GM21360 (cell line): Measurements from ENCODE around the gene S100A7.

Source experiments
- ATAC-seq: cut with Tn5 transposase; IDR thresholded peaks from one replicate; pipeline ENCODE4 v1.9.1; 2021; ENCODE audit warnings: mild to moderate bottlenecking, moderate library complexity; ENCODE audit not compliant: unreplicated experiment

The S100A7 gene

DNA sequence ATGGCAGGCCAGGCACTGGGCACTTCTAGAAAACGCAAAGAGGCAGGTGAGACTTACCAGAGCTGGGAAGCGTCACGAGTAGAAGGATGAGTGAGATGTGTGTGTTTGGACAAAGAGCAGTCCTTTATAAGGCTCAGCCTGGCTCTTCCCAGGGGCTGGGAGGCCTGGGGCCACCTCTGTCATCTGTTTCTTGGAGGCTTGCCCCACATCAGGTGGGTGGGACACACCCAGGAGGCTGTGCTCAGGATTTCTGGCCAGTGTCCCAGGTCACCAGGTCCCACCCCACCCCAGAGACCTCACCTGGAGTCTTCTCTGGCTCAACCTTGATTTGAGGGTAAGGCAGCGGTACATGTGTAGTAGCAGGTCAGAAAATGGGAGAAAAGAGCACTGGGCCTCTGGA lies at the start of gene S100A7:
Gene S100A7 (minus strand): TSS at position 101 of the 400 bp plus-strand sequence. CDS start 1,638 bp downstream, outside the sequence.
- no peak for ATAC-seq

DNA sequence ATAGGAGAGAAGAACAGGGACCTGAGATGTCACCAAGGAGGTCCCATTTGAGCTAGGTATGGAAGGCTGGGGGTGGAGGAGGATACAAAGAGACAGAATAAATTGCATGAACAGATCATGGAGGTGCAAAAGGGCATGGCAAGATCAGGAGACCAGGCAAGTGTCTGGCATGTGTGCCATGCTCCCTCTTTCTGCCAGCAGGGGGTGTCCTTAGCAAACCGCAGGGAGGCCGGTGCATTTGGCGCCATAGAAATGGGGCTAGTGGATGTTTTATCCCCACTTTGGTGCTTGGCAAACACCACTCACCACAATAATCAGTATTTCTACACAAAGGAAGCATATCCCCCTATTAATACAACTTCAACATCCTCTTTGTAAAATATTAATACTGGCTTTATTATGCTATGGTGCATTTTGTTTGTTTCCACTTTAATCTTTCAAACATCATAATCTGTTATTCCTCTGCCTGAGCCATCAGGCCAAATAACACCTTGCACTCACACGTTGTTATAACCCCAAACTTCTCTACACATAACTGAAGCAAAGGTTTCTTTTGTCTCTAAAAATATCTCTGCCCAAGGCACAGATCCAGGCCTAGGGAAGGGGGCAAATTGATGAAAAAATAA lies 49.4 kb upstream of the S100A7 start:
- ATAC-seq, result no peak

DNA sequence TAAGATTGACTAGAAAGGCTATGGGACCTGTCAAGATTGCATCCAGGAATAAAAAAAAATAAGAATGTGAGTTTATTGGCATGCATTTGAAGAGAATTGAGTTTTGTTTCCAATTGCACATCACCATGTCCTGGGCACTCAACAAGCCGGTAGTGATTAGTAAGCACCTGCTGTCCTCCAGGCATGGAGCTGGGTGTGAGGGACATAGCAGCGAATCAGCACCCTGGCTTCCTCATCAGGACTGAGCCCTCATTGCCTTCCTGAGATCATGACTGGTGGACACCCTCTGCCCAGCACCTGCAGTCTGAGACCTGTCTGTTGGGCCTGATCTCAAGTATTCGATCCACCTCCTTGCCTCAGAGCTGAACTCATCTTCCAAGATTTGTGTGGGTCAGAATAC lies 48.6 kb upstream of the S100A7 start:
- no peak for ATAC-seq

DNA sequence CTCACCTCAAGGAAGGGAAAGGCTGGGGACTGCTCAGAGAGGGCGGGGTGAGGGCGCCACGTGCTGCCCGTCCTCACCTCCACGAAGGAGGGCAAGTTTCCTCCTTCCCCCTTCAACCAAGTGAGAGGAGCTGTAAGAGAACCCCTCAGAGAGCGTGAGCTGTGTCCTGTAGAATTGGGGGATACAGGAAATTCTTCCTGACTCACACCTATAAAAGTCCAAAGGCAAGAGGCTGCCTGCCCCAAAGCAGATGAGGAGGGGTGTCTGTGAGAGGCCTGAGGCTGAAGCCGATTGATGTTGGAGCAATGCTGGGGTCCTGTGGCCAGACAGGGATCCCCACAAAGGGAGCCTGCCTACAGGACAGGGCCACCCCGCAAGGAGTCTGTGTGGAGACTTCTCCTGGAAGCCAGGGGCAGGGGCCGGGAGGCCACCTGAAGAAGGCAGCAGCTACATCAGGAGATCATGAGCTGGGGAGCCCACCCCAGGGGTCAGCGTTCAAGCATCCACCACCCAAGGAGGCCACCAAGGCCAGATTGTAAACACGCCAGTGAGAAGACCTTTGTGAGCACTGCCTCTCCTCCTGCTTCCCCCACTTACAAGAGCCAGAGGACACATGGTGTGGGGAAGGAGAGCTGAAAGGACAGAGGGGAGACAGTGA lies 47.6 kb upstream of the S100A7 start:
- ATAC-seq, result no peak

DNA sequence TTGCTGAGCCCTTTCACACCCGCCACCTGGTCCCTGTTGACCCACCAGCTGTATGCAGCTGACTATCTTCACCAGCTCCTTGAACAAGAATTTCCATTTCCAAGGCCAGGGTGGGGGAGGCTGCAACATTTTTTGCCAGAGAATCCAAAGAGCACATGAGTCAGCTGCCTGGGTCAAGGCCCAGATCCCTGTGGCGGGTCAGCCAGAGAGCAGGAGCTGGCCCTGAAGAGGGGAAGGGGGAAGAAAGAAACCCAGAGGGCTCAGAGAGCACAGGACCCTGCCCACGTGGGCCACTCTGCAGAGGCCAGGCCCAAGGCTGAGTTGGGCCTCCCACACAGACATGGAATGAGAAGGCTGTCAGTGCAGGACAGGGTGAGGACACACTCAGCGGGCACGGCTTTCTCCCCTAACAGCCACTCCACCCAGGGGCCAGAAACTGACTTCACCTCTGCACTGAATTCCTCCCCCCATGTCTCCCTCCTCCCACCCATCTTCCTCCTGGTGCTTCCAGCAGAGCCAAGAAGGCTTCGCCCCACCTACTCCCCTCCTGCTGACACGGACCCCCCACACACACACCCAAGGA lies 46.5 kb upstream of the S100A7 start:
- ATAC-seq, result no peak

DNA sequence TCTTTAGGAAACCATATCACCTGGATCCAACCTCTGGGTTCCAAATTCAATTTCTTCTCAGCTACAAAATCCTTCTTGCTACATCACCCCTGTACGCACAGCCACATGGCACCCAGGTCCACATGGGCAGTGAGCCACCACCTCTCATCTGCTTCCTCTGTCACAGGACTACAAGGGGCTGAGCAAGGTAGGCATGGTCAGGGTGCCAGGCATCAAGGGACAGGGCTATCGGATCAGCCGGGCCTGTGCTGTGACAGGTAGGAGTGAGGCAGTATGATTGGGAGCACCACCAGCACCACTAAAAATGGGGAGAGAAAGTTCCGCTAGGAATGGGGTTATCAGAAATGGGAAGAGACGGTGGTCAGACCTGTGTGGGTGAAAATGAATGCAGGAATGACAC lies 45.9 kb upstream of the S100A7 start:
- ATAC-seq, result no peak

DNA sequence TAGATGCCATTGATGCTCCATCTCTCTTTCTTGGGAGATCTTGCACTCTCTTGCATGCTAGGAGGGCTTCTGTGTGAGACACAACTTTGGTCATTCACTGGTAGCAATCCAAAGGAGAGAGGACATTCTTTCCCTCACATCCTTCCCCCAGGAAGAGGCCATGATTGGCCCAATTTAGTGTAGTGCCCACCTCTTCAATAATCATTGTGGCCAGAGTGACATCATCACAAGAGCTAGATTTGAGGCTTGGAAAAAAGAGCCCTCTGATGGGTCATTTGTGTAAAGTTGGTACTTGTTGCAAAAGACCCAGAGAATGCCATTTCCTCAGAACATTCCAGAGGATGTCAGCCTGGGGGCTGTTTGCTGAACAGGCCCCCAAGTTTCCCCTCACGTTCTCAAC lies 45.1 kb upstream of the S100A7 start:
- no peak for ATAC-seq

DNA sequence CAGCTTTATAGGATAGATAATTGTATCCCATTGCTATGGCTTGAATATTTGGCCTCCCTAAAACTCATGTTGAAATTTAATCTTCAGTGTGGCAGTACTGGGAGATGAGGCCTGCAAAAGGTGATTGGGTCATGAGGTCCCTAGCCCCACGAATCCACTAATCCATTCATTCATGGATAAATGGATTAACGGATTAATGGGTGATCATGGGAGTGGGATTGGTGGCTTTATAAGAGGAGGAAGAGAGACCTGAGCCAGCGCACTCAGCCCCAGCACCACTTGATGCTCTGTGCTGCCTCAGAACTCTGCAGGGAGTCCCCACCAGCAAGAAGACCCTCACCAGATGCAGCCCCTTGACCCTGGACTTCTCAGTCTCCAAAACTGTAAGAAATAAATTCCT lies 43.3 kb upstream of the S100A7 start:
- ATAC-seq, result no peak

DNA sequence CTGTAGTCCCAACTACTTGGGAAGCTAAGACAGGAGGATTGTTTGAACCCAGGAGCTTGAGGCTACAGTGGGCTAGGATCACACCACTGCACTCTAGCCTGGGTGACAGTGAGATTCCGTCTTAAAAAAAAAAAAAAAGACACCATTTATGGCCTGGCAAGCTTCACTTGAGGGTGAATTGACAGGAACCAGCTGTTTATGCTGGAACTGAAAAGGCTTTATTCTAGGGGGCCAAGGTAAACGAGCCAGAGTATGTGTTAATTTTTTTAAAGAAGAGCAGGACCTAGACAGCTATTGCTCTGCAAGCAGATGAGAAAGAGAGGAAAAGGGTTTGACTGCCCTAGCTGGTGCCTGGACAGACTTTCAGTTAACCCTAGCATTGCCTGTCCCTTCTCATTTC lies 38.3 kb upstream of the S100A7 start:
- no peak for ATAC-seq

DNA sequence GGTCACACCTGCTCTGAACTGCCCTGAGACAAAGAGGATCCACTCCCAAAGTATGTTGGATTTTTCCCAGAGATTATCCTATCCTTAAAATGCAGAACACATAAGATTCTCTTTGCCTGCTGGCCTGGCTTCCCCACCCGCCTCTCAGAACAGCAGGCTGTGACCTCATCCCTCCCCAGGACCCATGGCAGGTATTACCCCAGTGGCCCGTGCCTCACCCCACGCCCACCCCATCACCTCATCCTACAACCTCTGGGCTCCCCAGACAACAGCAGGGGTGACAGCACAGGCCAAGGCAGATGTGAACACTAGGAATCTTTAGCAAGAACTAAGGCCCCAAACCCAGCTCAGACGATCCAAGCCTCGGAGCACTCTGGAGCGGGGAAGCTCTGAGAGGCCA lies 35.1 kb upstream of the S100A7 start:
- no peak for ATAC-seq

DNA sequence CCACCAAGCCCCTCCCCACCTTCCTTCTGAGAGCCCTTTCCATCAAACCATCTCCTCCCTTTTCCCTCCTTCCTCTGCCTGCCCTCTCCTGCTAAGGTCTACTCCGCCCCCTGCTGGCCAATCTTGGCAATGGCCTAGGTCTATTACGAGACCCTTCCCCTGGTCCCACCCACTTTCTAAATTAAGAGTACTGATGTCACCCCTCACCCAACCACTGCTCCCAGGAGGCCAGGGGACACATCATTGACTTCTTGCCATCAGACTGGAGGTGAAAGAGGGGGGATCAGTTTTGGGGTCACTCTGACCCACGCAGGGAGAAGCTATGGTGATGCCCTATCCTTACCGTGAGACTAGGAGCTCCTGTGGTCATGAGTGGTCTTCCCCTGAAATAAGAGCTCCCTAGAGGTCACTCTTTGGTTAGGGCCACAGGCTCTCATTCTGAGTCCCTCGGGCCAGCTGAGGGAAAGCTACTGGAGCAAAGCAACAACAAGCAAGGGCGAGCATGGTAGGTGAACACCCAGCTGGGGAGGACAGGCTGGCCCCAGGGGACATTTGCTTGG lies 34.6 kb upstream of the S100A7 start:
- ATAC-seq, result no peak

DNA sequence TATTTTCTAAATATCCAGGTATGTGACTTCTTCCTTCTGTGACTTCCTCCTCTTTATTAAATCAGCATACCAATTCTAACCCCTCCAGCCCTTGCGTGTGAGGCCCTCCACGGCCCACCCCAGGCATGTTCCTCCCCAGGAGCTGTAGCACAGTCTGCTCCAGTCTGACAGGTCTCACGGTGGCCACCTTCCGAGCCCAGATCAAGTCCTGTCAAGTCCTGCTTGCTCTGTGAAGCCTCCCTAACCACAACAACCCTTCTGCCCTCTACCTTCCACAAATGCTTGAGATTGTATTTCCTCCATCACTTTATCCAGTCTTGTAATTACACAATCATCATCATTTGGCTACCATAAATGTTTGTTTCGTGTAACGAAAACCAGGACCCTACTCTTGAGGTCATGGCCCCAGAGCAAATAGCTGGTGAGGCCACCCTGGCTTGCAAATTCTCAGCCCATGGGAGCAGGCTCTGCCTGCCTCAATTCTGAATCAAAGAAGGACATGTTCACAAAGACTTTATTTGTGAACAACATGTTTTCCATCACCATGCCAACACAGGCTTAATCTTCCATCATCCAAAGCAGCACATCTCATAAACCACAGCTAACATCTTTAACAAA lies 33.0 kb upstream of the S100A7 start:
- no peak for ATAC-seq

DNA sequence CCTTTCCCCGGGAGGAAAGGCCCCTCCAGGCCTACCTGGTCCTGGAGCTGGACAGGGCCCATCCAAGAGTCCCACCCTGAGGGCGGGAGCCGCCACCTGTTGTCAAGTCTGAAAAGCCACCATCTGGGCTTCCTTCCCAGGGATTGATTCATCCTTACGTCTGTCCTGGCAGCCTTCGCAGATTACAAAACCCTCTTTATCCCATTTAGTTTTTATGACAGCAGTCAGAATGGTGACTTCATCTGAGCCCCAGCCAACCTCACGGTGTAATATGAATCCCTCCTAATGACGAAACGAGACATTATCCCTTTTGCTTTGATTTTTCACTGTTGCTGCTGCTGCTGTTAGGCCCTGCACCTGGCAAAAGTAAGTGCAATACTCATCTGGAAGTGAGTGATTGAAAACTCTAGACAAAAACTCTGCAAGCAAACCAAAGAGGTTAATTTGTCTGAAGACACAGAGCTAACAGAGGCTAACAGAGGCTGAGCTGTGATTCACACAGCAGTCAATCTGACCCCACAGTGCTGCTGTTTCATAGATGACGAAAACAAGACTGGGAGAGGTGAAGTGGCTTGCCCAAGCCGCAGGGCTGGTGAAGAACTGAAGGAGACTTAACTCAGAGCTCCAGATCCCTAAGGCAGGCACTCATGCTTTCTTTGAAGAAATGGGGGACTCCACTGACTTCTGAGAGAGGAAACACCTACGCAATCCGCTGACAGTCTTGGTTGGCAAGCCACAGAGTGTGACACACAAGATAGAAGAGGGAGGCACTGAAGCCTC lies 30.0 kb upstream of the S100A7 start:
- ATAC-seq, result no peak

DNA sequence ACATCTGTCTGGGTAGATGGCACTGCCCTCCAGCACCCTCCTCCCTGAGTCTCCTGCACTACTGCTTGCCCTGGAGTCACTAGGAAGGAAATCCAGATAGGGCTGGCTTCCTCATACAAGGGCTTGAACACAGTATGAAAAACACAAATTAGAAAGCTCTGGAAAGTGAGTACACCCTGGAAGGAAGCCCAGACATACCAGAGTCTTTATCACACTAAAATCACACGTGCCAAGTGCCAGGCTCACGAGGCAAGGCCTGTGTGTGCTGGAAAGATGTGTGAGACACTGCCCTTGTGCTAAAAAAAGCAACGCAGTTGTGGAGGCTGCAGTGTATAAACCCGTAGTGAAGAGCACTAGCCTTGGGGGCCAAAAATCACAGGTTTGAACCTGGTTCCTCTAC lies 28.3 kb upstream of the S100A7 start:
- ATAC-seq, result no peak

DNA sequence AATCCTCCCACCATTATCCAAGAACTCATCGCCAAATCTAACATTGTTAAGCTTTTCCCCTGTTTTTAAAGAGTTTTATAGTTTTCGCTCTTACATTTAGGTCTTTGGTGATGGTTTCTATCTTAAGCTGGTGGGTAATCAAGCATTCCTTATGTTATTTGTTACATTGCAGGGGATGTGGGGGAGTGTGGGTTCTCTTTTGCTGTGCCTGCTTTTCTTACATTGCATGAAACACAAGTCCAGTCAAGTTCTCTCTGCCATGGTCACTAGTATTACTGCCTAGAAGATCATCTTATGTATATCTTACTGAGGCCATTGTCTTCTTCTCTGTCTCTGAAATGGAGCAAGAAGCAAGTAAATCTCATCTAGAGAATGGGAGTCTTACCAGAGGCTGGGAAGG lies 27.3 kb upstream of the S100A7 start:
- ATAC-seq, result no peak

DNA sequence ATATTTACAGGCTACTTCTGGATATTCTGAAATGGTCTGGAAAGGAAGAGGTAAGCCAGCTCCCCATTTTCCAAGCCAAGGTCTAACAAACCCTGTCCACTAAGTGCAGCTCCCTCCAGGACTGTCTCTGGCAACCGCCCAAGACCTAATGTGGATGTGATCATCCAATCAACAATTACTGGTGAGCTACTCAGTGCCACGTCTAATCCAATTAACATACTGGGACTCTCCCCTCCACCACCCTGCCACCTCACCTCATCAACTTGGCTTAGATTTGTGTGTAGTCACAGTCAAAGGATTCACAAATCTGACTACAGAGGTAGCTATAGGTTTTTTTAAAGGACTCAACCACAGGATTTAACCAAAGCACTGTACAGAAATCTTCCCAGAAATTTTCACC lies 25.4 kb upstream of the S100A7 start:
- ATAC-seq, result no peak

DNA sequence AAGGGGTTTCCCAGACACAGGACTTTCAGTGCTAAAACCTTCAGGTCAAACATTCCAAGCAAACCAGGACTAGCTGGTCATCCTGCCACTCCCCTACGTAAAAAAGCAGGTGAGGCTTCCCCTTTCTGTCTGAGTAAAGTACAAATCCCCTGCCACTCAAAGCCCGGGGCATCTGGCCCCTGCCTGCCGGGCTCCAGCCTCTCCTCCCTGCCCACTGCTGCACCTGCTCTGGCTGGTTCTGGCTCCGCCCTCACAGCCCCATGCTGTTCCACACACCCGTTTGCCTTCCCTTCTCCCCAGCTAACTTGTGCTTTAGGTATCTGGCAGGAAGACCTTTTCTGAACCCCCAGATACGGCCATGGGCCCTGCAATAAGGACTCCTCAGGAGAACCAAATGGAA lies 23.3 kb upstream of the S100A7 start:
- ATAC-seq, result no peak

DNA sequence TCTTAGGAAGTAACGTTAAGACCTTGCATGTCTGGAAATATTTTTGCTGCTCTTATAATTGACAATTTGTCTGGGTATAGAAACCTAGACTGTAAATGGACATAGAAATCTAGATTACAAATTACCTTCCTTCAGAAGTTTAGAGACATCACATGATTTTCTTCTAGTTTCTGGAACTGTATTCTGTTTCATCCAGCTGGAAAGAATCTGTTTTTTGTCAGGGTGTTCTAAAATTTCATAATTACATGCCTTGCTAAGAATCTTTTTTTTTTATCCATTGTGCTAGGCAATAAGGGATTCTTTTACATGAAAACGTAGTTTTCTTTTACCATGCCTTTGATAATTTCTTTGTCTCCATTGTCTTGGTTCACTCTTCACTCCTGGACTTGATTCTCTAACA lies 20.7 kb upstream of the S100A7 start:
- no peak for ATAC-seq

DNA sequence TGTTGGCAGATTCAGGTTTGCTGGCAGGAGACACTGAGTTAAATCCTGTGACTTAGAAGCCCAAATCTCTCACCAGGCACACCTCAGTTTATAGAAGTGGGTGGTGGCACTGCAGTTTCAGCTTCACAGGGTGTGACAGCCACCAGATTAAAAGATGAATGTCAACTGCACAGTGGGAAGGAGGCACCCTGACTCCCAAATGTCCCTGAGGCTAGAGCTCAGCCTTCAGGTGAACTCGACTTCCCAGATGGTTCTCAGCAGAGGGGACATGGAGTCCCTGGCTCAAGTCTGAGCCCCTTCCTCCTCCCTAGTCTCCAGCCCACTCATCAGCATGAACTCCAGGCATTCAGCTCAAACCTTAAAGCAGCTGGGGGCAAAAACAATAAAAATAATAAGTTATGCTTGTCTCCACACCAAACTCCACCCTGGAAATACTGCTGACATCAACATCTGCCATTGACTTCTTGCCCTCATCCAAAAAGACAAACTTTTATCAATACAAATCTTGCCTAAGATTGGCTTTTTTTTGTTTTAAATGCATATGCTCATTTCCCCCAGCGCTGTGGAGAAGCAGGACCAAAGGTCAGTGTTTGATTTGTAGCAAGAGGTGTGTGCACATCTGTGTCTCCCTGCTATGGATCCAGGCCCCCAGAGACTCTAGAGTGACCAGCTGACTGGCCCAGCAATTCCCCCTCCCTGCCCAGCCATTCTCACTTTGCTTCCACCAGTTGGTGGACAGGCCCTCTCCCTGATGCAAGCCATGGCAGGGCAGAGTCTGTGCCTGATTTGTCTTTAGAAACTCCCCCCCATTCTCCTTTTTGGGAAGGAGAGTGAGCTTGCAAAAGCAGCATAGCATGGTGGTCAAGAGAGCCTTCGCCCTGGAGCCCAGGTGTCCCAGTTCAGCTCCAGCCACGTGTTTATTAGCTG lies 18.5 kb upstream of the S100A7 start:
- ATAC-seq, result no peak
